HCT116 (cell line): Measurements from ENCODE around the gene NFE2L2. TPM values are rescaled to one million over a fixed set of nuclear protein-coding genes. Genes with fewer than 3 reads are reported as not detected.

Experiments
- ATAC-seq: fragments of 200-7000 bp; cut with Tn5 transposase; 2 replicates; pipeline ENCODE4 v1.9.1; 2020; ENCODE audit warnings: mild to moderate bottlenecking, moderate library complexity
- BruUV-seq: library from RNA; stranded (reverse); fragments of 400-500 nt; replicated peaks from 2 replicates; lab custom pipeline; 2021; lab: Mats Ljungman, UMichigan
- CTCF ChIA-PET: fragments of 300-600 bp; sonication (Branson Sonifier 250); formaldehyde crosslinking; loops from one replicate; lab custom pipeline; 2021; ENCODE audit warnings: antibody characterized with exemption; lab: Charles Lee
- POLR2A ChIA-PET: fragments of 300-600, 350-600 bp; sonication (Branson Sonifier 250); formaldehyde crosslinking; loops from one replicate; lab custom pipeline; 2021; ENCODE audit warnings: antibody characterized with exemption; lab: Charles Lee
- RAD21 ChIA-PET, 2 experiments: fragments of 300-600 bp; sonication (Branson Sonifier 250); formaldehyde crosslinking; loops; one replicate each; lab custom pipeline; 2023; ENCODE audit warnings: low total read pairs in 2 of 2; ENCODE audit not compliant: uncharacterized antibody in 2 of 2, unreplicated experiment in 2 of 2, low non-redundant PET in 1 of 2; lab: Charles Lee
- DNase-seq: peaks from one replicate; pipeline ENCODE4 v3.0.0-alpha.2; 2010; ENCODE audit warnings: low read depth, low spot score
- H2AFZ ChIP-seq: fragments of 200-600 bp; shearing (Covaris generic), sonication (generic); 2 replicates; pipeline ENCODE4 v1.6.1; 2017; ENCODE audit warnings: low read depth, mixed run types, mixed read lengths, antibody characterized with exemption, low read length; ENCODE audit not compliant: poor library complexity, severe bottlenecking
- H3K27ac ChIP-seq: 2 replicates; pipeline ENCODE4 v1.5.1; 2012; ENCODE audit warnings: low read depth, low read length
- H3K27me3 ChIP-seq: fragments of 200-600 bp; sonication (generic); 2 replicates; pipeline ENCODE4 v1.6.1; 2016; ENCODE audit warnings: mixed run types, low read length, mixed read lengths; ENCODE audit not compliant: insufficient read depth
- H3K36me3 ChIP-seq, 2 experiments: fragments of 200-500 bp in 1 of 2; fragments of 200-600 bp in 1 of 2; sonication (Bioruptor generic) in 1 of 2; sonication (generic) in 1 of 2; 2 replicates each; pipeline versions ENCODE4 v1.5.1 to v1.6.1; 2014 to 2016; ENCODE audit warnings: low read length in 2 of 2, inconsistent platforms in 1 of 2, mixed read lengths in 1 of 2, mixed run types in 1 of 2; ENCODE audit not compliant: insufficient read depth in 2 of 2, control insufficient read depth in 1 of 2
- H3K4me1 ChIP-seq, 2 experiments: fragments of 200-600 bp in 1 of 2; sonication (generic) in 1 of 2; 2 replicates each; pipeline versions ENCODE4 v1.5.1 to v1.6.1; 2012 to 2017; ENCODE audit warnings: low read length in 2 of 2, inconsistent platforms in 1 of 2, mild to moderate bottlenecking in 1 of 2, mixed read lengths in 1 of 2, mixed run types in 1 of 2, moderate library complexity in 1 of 2; ENCODE audit not compliant: insufficient read depth in 2 of 2, control insufficient read depth in 1 of 2
- H3K4me2 ChIP-seq: fragments of 200-600 bp; sonication (generic); 2 replicates; pipeline ENCODE4 v1.6.1; 2017; ENCODE audit warnings: mixed run types, low read length, mixed read lengths
- H3K4me3 ChIP-seq, 2 experiments: fragments of 200-600 bp in 1 of 2; sonication (generic) in 1 of 2; replicated peaks in 1 of 2; 2 replicates each; pipeline ENCODE4 v1.5.1; 2011 to 2016; ENCODE audit warnings: low read length in 2 of 2, control low read depth in 1 of 2, low read depth in 1 of 2, mild to moderate bottlenecking in 1 of 2, mixed read lengths in 1 of 2, mixed run types in 1 of 2
- H3K79me2 ChIP-seq: fragments of 200-600 bp; sonication (generic); 2 replicates; pipeline ENCODE4 v1.6.1; 2017; ENCODE audit warnings: mild to moderate bottlenecking, mixed run types, low read length, moderate library complexity, mixed read lengths; ENCODE audit not compliant: insufficient read depth
- H3K9ac ChIP-seq: fragments of 200-600 bp; sonication (generic); 2 replicates; pipeline ENCODE4 v1.6.1; 2016; ENCODE audit warnings: low read length, mixed read lengths
- H3K9me2 ChIP-seq: fragments of 200-600 bp; sonication (generic), shearing (Covaris generic); 2 replicates; pipeline ENCODE4 v1.6.1; 2017; ENCODE audit warnings: mixed run types, mild to moderate bottlenecking, moderate library complexity; ENCODE audit not compliant: insufficient read depth
- H3K9me3 ChIP-seq, 2 experiments: fragments of 200-500 bp in 1 of 2; fragments of 200-600 bp in 1 of 2; sonication (Bioruptor generic) in 1 of 2; sonication (generic) in 1 of 2; 2 replicates each; pipeline ENCODE4 v1.6.1; 2014 to 2017; ENCODE audit warnings: low read length in 2 of 2, mixed read lengths in 2 of 2, inconsistent platforms in 1 of 2, low read depth in 1 of 2, mild to moderate bottlenecking in 1 of 2, mixed run types in 1 of 2, moderate library complexity in 1 of 2; ENCODE audit not compliant: control insufficient read depth in 1 of 2, insufficient read depth in 1 of 2
- H4K20me1 ChIP-seq: fragments of 200-600 bp; sonication (generic), shearing (Covaris generic); 2 replicates; pipeline ENCODE4 v1.6.1; 2017; ENCODE audit warnings: mixed run types, mild to moderate bottlenecking, moderate library complexity; ENCODE audit not compliant: insufficient read depth
- CBX3 ChIP-seq: IDR thresholded peaks from 2 replicates; pipeline ENCODE4 v1.6.1; 2012; ENCODE audit warnings: low read depth
- ELF1 ChIP-seq: IDR thresholded peaks from 2 replicates; pipeline ENCODE4 v1.6.1; 2012; ENCODE audit warnings: low read depth, borderline replicate concordance
- EZH2 ChIP-seq: fragments of 200-600 bp; sonication (generic); IDR thresholded peaks from 2 replicates; pipeline ENCODE4 v1.6.1; 2017; ENCODE audit warnings: antibody characterized with exemption, mixed run types
- FOSL1 ChIP-seq: IDR thresholded peaks from 2 replicates; pipeline ENCODE4 v1.6.1; 2012; ENCODE audit warnings: low read depth
- POLR2AphosphoS5 ChIP-seq: IDR thresholded peaks from 2 replicates; pipeline ENCODE4 v1.6.1; 2011; ENCODE audit warnings: mild to moderate bottlenecking, low read depth, low read length, moderate library complexity
- RAD21 ChIP-seq: IDR thresholded peaks from 2 replicates; pipeline ENCODE4 v1.6.1; 2012; ENCODE audit warnings: low read depth, mild to moderate bottlenecking
- SIN3A ChIP-seq: IDR thresholded peaks from 2 replicates; pipeline ENCODE4 v1.6.1; 2012; ENCODE audit warnings: low read depth
- TCF7L2 ChIP-seq: IDR thresholded peaks from 2 replicates; pipeline ENCODE4 v1.7.0; 2011; ENCODE audit warnings: borderline replicate concordance, inconsistent platforms; ENCODE audit not compliant: insufficient read depth, insufficient read length; ENCODE audit errors: extremely low read depth
- YY1 ChIP-seq: IDR thresholded peaks from 2 replicates; pipeline ENCODE4 v1.6.1; 2011; ENCODE audit warnings: low read length, low read depth, moderate library complexity, mild to moderate bottlenecking; ENCODE audit not compliant: insufficient replicate concordance; ENCODE audit errors: extremely low read depth
- ZNF274 ChIP-seq: fragments of 200-500 bp; sonication (Bioruptor generic); IDR thresholded peaks from 2 replicates; pipeline ENCODE4 v1.6.1; 2014; ENCODE audit warnings: mild to moderate bottlenecking, low read depth, low read length, inconsistent platforms
- intact Hi-C: fragments of 100-400 bp; cut with micrococcal nuclease; formaldehyde crosslinking; loops from 2 replicates; pipeline ENCODE4 v1.10.0; 2022
- total RNA-seq: library from RNA; stranded (reverse); gene quantifications from one replicate; pipeline ENCODE4 v1.2.1, GENCODE V29; 2021; ENCODE audit not compliant: unreplicated experiment
- TF ChIP-seq, protein P1 (sequence below): IDR thresholded peaks from 2 replicates; pipeline ENCODE4 v1.6.1; 2012
- TF ChIP-seq, protein P2 (sequence below), 3 experiments: fragments of 200-600 bp in 1 of 3; sonication (generic) in 1 of 3; IDR thresholded peaks in 2 of 3; conservative IDR thresholded peaks in 1 of 3; 2 replicates each; pipeline ENCODE4 v1.5.1; 2012 to 2017; ENCODE audit warnings: low read depth in 2 of 3, low read length in 2 of 3, antibody characterized with exemption in 1 of 3, borderline replicate concordance in 1 of 3, control low read depth in 1 of 3, mild to moderate bottlenecking in 1 of 3, mixed read lengths in 1 of 3, mixed run types in 1 of 3, moderate library complexity in 1 of 3; ENCODE audit not compliant: insufficient read depth in 1 of 3
- TF ChIP-seq, protein P3 (sequence below): IDR thresholded peaks from 2 replicates; pipeline ENCODE4 v1.6.1; 2011; ENCODE audit warnings: mild to moderate bottlenecking, low read length, moderate library complexity; ENCODE audit not compliant: insufficient replicate concordance; ENCODE audit errors: extremely low read depth

NFE2L2 gene
- total RNA-seq, 1 experiment from 2014 or later = 106 TPM

DNA sequence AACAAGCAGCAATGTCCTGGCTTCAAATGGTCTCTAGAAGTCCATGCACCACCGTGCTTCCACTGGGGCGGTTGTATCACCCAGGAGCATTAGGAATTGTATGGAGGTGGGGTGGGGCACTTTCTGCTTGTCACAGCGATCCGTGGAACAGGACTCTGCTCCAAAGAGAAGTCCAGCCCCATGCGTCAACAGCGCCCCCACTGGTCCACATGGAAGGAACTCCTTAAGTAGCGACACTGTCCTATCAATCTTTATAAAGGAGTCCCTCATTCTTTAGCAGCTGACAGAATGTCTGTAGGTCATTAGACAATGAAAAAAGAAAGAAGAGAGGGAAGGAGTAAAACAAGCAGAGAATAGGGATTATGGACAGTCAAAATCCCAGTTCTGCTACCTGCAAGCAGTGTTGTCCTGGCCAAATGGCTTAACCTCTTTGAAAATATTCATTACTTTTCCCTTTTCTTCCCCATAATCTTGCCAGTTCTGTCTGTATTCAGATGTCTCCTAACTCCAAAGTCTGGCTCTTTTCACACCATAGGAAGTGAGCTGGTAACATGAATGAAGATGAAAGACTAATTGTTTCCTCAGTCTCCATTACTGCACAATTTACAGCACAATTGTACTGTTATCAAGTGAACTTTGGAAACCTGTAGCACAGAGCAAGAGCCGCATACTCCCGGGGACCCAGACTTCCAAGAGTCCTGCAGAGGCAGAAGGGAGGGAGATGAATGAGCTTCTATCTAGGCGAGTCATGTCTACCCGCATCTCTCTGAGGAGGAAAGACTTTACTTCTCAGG is 9.9 kb downstream of the NFE2L2 start:
- no TSS peak for BruUV-seq
- peak overlapping the region; percentile 26; the same call in 1 of the 2 replicates for H3K27ac ChIP-seq
- ChIA-PET RAD21 (interaction anchor here in 1 of 2 experiments (1.3 kb wide), 1 partner anchor 90 kb away, joined by 4 read pairs; no protein-coding TSS in a partner anchor), POLR2A (interaction anchor here (0.6 to 2.2 kb wide), 3 partner anchors 9 to 56 kb away, joined by 3 to 13 read pairs (median 8); partner anchors contain the start of gene NFE2L2), CTCF (interaction anchor here (0.9 to 2.6 kb wide), 9 partner anchors 9 to 106 kb away, joined by 3 to 22 read pairs (median 4); partner anchors contain the start of gene NFE2L2)
- peak; percentile 92 for ATAC-seq
- no peaks in the 10 kb centered on the region for H3K9me3 ChIP-seq
- H3K4me3 ChIP-seq = no peak overlapping the region
- H3K27me3 ChIP-seq = no peaks in the 10 kb centered on the region
- H3K4me2 ChIP-seq = peak overlapping the region; percentile 43
- H3K9ac ChIP-seq = peak overlapping the region; percentile 13; the same call in 1 of the 2 replicates
- H2AFZ ChIP-seq = no peak overlapping the region
- no peaks in the 10 kb centered on the region for H3K9me2 ChIP-seq
- H3K4me1 ChIP-seq = peaks cover 50 to 82% of the 10 kb centered on the region in 2 experiments
- peaks cover 100% of the 10 kb centered on the region for H3K79me2 ChIP-seq
- peaks cover 45% of the 10 kb centered on the region; the same call in 1 of the 2 replicates for H4K20me1 ChIP-seq
- peaks cover 0 to 8% of the 10 kb centered on the region in 2 experiments; a peak in 1 of 4 replicates for H3K36me3 ChIP-seq
- TF ChIP-seq RAD21 (peak; percentile 61), TCF7L2 (no peak), ZNF274 (no peak), YY1 (peak; percentile 21), FOSL1 (no peak), ELF1 (no peak), POLR2AphosphoS5 (0 out of 2 replicates have a peak, but pooled peaks have one; percentile 9), SIN3A (no peak), CBX3 (no peak), EZH2 (no peak)
- TF ChIP-seq, protein P1, sequence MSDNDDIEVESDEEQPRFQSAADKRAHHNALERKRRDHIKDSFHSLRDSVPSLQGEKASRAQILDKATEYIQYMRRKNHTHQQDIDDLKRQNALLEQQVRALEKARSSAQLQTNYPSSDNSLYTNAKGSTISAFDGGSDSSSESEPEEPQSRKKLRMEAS = peak; percentile 67; the same call in 1 of the 2 replicates
- TF ChIP-seq, protein P2, sequence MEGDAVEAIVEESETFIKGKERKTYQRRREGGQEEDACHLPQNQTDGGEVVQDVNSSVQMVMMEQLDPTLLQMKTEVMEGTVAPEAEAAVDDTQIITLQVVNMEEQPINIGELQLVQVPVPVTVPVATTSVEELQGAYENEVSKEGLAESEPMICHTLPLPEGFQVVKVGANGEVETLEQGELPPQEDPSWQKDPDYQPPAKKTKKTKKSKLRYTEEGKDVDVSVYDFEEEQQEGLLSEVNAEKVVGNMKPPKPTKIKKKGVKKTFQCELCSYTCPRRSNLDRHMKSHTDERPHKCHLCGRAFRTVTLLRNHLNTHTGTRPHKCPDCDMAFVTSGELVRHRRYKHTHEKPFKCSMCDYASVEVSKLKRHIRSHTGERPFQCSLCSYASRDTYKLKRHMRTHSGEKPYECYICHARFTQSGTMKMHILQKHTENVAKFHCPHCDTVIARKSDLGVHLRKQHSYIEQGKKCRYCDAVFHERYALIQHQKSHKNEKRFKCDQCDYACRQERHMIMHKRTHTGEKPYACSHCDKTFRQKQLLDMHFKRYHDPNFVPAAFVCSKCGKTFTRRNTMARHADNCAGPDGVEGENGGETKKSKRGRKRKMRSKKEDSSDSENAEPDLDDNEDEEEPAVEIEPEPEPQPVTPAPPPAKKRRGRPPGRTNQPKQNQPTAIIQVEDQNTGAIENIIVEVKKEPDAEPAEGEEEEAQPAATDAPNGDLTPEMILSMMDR (IDR thresholded peaks at IDR 0.05 in 2 of 3, conservative IDR thresholded peaks at IDR 0.05 in 1 of 3; ENCODE audit: borderline replicate concordance in 1 of 3, insufficient read depth in 1 of 3, low read depth in 2 of 3, low read length in 2 of 3) = peak; percentile 48 to 94 (median 87); a peak in 5 of 6 replicates
- TF ChIP-seq, protein P3, sequence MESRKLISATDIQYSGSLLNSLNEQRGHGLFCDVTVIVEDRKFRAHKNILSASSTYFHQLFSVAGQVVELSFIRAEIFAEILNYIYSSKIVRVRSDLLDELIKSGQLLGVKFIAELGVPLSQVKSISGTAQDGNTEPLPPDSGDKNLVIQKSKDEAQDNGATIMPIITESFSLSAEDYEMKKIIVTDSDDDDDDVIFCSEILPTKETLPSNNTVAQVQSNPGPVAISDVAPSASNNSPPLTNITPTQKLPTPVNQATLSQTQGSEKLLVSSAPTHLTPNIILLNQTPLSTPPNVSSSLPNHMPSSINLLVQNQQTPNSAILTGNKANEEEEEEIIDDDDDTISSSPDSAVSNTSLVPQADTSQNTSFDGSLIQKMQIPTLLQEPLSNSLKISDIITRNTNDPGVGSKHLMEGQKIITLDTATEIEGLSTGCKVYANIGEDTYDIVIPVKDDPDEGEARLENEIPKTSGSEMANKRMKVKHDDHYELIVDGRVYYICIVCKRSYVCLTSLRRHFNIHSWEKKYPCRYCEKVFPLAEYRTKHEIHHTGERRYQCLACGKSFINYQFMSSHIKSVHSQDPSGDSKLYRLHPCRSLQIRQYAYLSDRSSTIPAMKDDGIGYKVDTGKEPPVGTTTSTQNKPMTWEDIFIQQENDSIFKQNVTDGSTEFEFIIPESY = no peak
- intact Hi-C loops = no loop called here
- DNase-seq = peak; percentile 60
